Colonic mucosa (tissue), 4 donors: Measurements from ENCODE around the gene ZNFX1. TPM values are rescaled to one million over a fixed set of nuclear protein-coding genes. Genes with fewer than 3 reads are reported as not detected.

ENCODE experiments used
- DNase-seq: peaks from one replicate; pipeline ENCODE4 v3.0.0-alpha.2; 2020
- H3K27ac ChIP-seq: fragments of 200-600 bp; one replicate; pipeline ENCODE4 v1.8.0; 2021
- H3K27me3 ChIP-seq: fragments of 200-600 bp; one replicate; pipeline ENCODE4 v1.8.0; 2021
- H3K36me3 ChIP-seq: fragments of 200-600 bp; one replicate; pipeline ENCODE4 v1.8.0; 2021
- H3K4me1 ChIP-seq: fragments of 200-600 bp; one replicate; pipeline ENCODE4 v1.8.0; 2021; ENCODE audit warnings: mild to moderate bottlenecking
- H3K4me3 ChIP-seq: fragments of 200-600 bp; one replicate; pipeline ENCODE4 v1.8.0; 2021
- H3K9ac ChIP-seq, 2 donors: one replicate each; pipeline ENCODE4 v1.7.0; 2013; ENCODE audit warnings: control low read depth in 2 of 2, low read depth in 2 of 2, low read length in 2 of 2
- H3K9me3 ChIP-seq: fragments of 200-600 bp; one replicate; pipeline ENCODE4 v1.8.0; 2021
- CTCF ChIP-seq: fragments of 200-600 bp; IDR thresholded peaks from one replicate; pipeline ENCODE4 v1.8.0; 2022; ENCODE audit warnings: antibody characterized with exemption, mild to moderate bottlenecking
- intact Hi-C: fragments of 100-400 bp; cut with DNase I; formaldehyde crosslinking; loops from one replicate; pipeline ENCODE4 v1.14.1; 2022
- total RNA-seq, 2 donors: library from RNA; stranded (reverse); fragmentation: NEBNext Ultra II Directional in 1 of 2; extraction: Animal tissue kit (Norgen Biotek cat#: 25700) in 1 of 2; gene quantifications; one replicate each; pipeline ENCODE4 v1.2.1, GENCODE V29; 2021
- donor health status: healthy.
- donor health status: DM: no; HTN: no; CAD: no.
- donor health status: DM: no; HTN: no; CAD: no.

The ZNFX1 gene
- total RNA-seq, 2 donors from 2014 or later: 22.7 to 26.7 TPM

GRCh38 chr20:49270736-49271135 lies 7.1 kb downstream of the ZNFX1 start:
- no peaks in the 10 kb centered on the region for H3K4me1 ChIP-seq
- no peak overlapping the region for H3K9ac ChIP-seq
- H3K9me3 ChIP-seq: no peaks in the 10 kb centered on the region
- intact Hi-C loops: no loop called here
- no peak for TF ChIP-seq CTCF
- DNase-seq: no peak
- no peak overlapping the region for H3K4me3 ChIP-seq
- H3K27ac ChIP-seq: no peak overlapping the region
- H3K36me3 ChIP-seq: peaks cover 9% of the 10 kb centered on the region
- no peaks in the 10 kb centered on the region for H3K27me3 ChIP-seq

- no peak overlapping the region for H3K27ac ChIP-seq
Measured at GRCh38 chr20:49270177-49270576, 7.7 kb downstream of the ZNFX1 start.

GRCh38 chr20:49268600-49269365 lies 9.1 kb downstream of the ZNFX1 start:
- Histone ChIP-seq H3K27ac (no peak overlapping the region), H3K36me3 (peaks cover 9% of the 10 kb centered on the region), H3K4me3 (no peak overlapping the region)

More at GRCh38 chr20:49270177-49270576, 7.7 kb downstream of the ZNFX1 start:
- Histone ChIP-seq H3K36me3 (peaks cover 9% of the 10 kb centered on the region), H3K27me3 (no peaks in the 10 kb centered on the region), H3K9ac (no peak overlapping the region), H3K4me3 (no peak overlapping the region), H3K4me1 (no peaks in the 10 kb centered on the region), H3K9me3 (no peaks in the 10 kb centered on the region)
- intact Hi-C loops: no loop called here
- TF ChIP-seq CTCF: no peak
- no peak for DNase-seq

GRCh38 chr20:49267327-49267726 lies 10.5 kb downstream of the ZNFX1 start:
- no peak for TF ChIP-seq CTCF

More at GRCh38 chr20:49268600-49269365, 9.1 kb downstream of the ZNFX1 start:
- TF ChIP-seq CTCF: no peak
- H3K9ac ChIP-seq: no peak overlapping the region
- intact Hi-C loops: no loop called here
- no peaks in the 10 kb centered on the region for H3K4me1 ChIP-seq
- H3K27me3 ChIP-seq: no peaks in the 10 kb centered on the region
- no peak for DNase-seq
- no peaks in the 10 kb centered on the region for H3K9me3 ChIP-seq

GRCh38 chr20:49262444-49262843 lies 15.4 kb downstream of the ZNFX1 start:
- no peaks in the 10 kb centered on the region for H3K27me3 ChIP-seq
- no peaks in the 10 kb centered on the region for H3K9me3 ChIP-seq
- H3K27ac ChIP-seq: no peak overlapping the region
- H3K9ac ChIP-seq: no peak overlapping the region
- H3K36me3 ChIP-seq: peaks cover 12% of the 10 kb centered on the region
- no peak for TF ChIP-seq CTCF
- H3K4me3 ChIP-seq: no peak overlapping the region
- no peak for DNase-seq
- no peaks in the 10 kb centered on the region for H3K4me1 ChIP-seq
- intact Hi-C loops: no loop called here

More at GRCh38 chr20:49267327-49267726, 10.5 kb downstream of the ZNFX1 start:
- no peak overlapping the region for H3K4me3 ChIP-seq
- no peaks in the 10 kb centered on the region for H3K4me1 ChIP-seq
- H3K9ac ChIP-seq: no peak overlapping the region
- H3K27ac ChIP-seq: no peak overlapping the region
- intact Hi-C loops: no loop called here
- H3K9me3 ChIP-seq: no peaks in the 10 kb centered on the region
- no peak for DNase-seq
- peaks cover 9% of the 10 kb centered on the region for H3K36me3 ChIP-seq
- no peaks in the 10 kb centered on the region for H3K27me3 ChIP-seq
